Measurements from ENCODE around the gene VIPR1.
"Not testable (repeated sequence)": the region's sequence is repeated elsewhere in the genome, so short reads cannot be mapped to it uniquely, and the experiment has no call there.

- TF ChIP-seq, protein P1, sequence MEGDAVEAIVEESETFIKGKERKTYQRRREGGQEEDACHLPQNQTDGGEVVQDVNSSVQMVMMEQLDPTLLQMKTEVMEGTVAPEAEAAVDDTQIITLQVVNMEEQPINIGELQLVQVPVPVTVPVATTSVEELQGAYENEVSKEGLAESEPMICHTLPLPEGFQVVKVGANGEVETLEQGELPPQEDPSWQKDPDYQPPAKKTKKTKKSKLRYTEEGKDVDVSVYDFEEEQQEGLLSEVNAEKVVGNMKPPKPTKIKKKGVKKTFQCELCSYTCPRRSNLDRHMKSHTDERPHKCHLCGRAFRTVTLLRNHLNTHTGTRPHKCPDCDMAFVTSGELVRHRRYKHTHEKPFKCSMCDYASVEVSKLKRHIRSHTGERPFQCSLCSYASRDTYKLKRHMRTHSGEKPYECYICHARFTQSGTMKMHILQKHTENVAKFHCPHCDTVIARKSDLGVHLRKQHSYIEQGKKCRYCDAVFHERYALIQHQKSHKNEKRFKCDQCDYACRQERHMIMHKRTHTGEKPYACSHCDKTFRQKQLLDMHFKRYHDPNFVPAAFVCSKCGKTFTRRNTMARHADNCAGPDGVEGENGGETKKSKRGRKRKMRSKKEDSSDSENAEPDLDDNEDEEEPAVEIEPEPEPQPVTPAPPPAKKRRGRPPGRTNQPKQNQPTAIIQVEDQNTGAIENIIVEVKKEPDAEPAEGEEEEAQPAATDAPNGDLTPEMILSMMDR (IDR thresholded peaks at IDR 0.05) = not testable (repeated sequence)
- not testable (repeated sequence) for TF ChIP-seq EP300 (IDR thresholded peaks at IDR 0.05; ENCODE audit: low read depth)
Observed at GRCh38 chr3:42556817-42557216, 54.4 kb downstream of the VIPR1 start.
